Keratinocyte (primary cell): ENCODE measurements around the gene ALG14. TPM values are rescaled to one million over a fixed set of nuclear protein-coding genes. Genes with fewer than 3 reads are reported as not detected.
"Not testable (repeated sequence)": the region's sequence is repeated elsewhere in the genome, so short reads cannot be mapped to it uniquely, and the experiment has no call there.

ENCODE experiments used
- DNase-seq: peaks from one replicate; pipeline ENCODE4 v3.0.0-alpha.2; 2011; ENCODE audit warnings: low read depth, missing footprints, low spot score
- FAIRE-seq: peaks from 2 replicates; lab custom pipeline; 2011; peaks lifted over from hg19 to GRCh38; lab: Jason Lieb, UNC
- H2AFZ ChIP-seq: 2 replicates; pipeline ENCODE4 v1.6.0; 2012; ENCODE audit warnings: low read length, control low read depth, inconsistent platforms; ENCODE audit not compliant: control insufficient read depth
- H3K27ac ChIP-seq: 2 replicates; pipeline ENCODE4 v1.5.1; 2011; ENCODE audit warnings: low read length; ENCODE audit not compliant: control insufficient read depth, insufficient read depth
- H3K27me3 ChIP-seq: 3 replicates; pipeline ENCODE4 v1.6.0; 2011; ENCODE audit warnings: low read length; ENCODE audit not compliant: control insufficient read depth, insufficient read depth; ENCODE audit errors: extremely low read depth
- H3K36me3 ChIP-seq, 2 experiments: 2 replicates in 1 of 2; 3 replicates in 1 of 2; pipeline ENCODE4 v1.5.1; 2011; ENCODE audit warnings: low read length in 2 of 2, mild to moderate bottlenecking in 1 of 2; ENCODE audit not compliant: control insufficient read depth in 2 of 2, insufficient read depth in 2 of 2; ENCODE audit errors: extremely low read depth in 1 of 2
- H3K4me1 ChIP-seq: 3 replicates; pipeline ENCODE4 v1.5.1; 2011; ENCODE audit warnings: low read length; ENCODE audit not compliant: control insufficient read depth, insufficient read depth; ENCODE audit errors: extremely low read depth
- H3K4me2 ChIP-seq: 3 replicates; pipeline ENCODE4 v1.6.0; 2011; ENCODE audit warnings: low read depth, low read length; ENCODE audit not compliant: control insufficient read depth, insufficient read depth; ENCODE audit errors: extremely low read depth
- H3K4me3 ChIP-seq, 3 experiments: fragments of 200-600 bp in 1 of 3; sonication (generic) in 1 of 3; 2 replicates in 2 of 3; 3 replicates in 1 of 3; pipeline ENCODE4 v1.5.1; 2011 to 2016; ENCODE audit warnings: low read length in 3 of 3, mild to moderate bottlenecking in 3 of 3, control low read depth in 2 of 3, inconsistent platforms in 1 of 3, low read depth in 1 of 3, mixed read lengths in 1 of 3, mixed run types in 1 of 3, moderate library complexity in 1 of 3; ENCODE audit not compliant: control insufficient read depth in 2 of 3, insufficient read depth in 2 of 3; ENCODE audit errors: extremely low read depth in 1 of 3
- H3K79me2 ChIP-seq: 2 replicates; pipeline ENCODE4 v1.6.0; 2012; ENCODE audit warnings: low read length; ENCODE audit not compliant: control insufficient read depth, insufficient read depth
- H3K9ac ChIP-seq: 3 replicates; pipeline ENCODE4 v1.6.0; 2011; ENCODE audit warnings: low read length; ENCODE audit not compliant: control insufficient read depth, insufficient read depth; ENCODE audit errors: extremely low read depth
- H3K9me1 ChIP-seq: 3 replicates; pipeline ENCODE4 v1.6.0; 2011; ENCODE audit warnings: low read length; ENCODE audit not compliant: control insufficient read depth, insufficient read depth; ENCODE audit errors: extremely low read depth
- H3K9me3 ChIP-seq: 2 replicates; pipeline ENCODE4 v1.5.1; 2012; ENCODE audit warnings: low read depth, low read length; ENCODE audit not compliant: control insufficient read depth
- H4K20me1 ChIP-seq: 3 replicates; pipeline ENCODE4 v1.6.0; 2011; ENCODE audit warnings: low read length; ENCODE audit not compliant: control insufficient read depth, insufficient read depth; ENCODE audit errors: extremely low read depth
- CTCF ChIP-seq, 3 experiments: IDR thresholded peaks in 1 of 3; conservative IDR thresholded peaks in 1 of 3; optimal IDR thresholded peaks in 1 of 3; 2 replicates in 2 of 3; 3 replicates in 1 of 3; pipeline versions ENCODE3 to v1.5.1; 2011; ENCODE audit warnings: low read length in 3 of 3, mild to moderate bottlenecking in 3 of 3, moderate library complexity in 2 of 3, control low read depth in 1 of 3, inconsistent platforms in 1 of 3; ENCODE audit not compliant: insufficient read depth in 2 of 3; ENCODE audit errors: extremely low read depth in 1 of 3
- EZH2 ChIP-seq: IDR thresholded peaks from one replicate; pipeline ENCODE4 v1.6.1; 2012; ENCODE audit warnings: inconsistent platforms, mild to moderate bottlenecking, low read length, moderate library complexity
- dilution Hi-C: fragments of 300-500 bp; cut with MboI; formaldehyde crosslinking; loops from one replicate; pipeline ENCODE4 v1.7.0; 2020; ENCODE audit warnings: low sequenced_read_pairs; ENCODE audit not compliant: extremely low pct_ligation_motif_present
- polyA plus RNA-seq, 5 experiments: library from polyadenylated mRNA; depleted of rRNA in 3 of 5; stranded (reverse) in 3 of 5; stranded (forward) in 1 of 5; unstranded in 1 of 5; fragments of >200 nt; gene quantifications; 1 replicate in 1 of 5; 2 replicates in 3 of 5; 3 replicates in 1 of 5; pipeline versions ENCODE4 v1.2.1 to v1.2.3, GENCODE V29; 2011 to 2012; ENCODE audit warnings: missing spikeins in 2 of 5, low read depth in 1 of 5, low replicate concordance in 1 of 5

The ALG14 gene
- polyA plus RNA-seq, 1 donor (not counting 4 experiments of a cell fraction or from before 2014, with no cell fraction given) = 4.6 TPM

GRCh38 chr1:94942171-94943128 lies 130.3 kb downstream of the ALG14 start:
- Histone ChIP-seq H2AFZ (no peak overlapping the region), H3K27me3 (no peaks in the 10 kb centered on the region), H3K79me2 (no peaks in the 10 kb centered on the region), H3K9me1 (no peaks in the 10 kb centered on the region), H3K27ac (no peak overlapping the region), H4K20me1 (no peaks in the 10 kb centered on the region), H3K4me1 (peaks cover 9% of the 10 kb centered on the region), H3K9me3 (no peaks in the 10 kb centered on the region), H3K36me3 (no peaks in the 10 kb centered on the region), H3K4me3 (no peak overlapping the region), H3K4me2 (no peak overlapping the region), H3K9ac (no peak overlapping the region)
- TF ChIP-seq CTCF (optimal IDR thresholded peaks at IDR 0.05 in 1 of 3, IDR thresholded peaks at IDR 0.05 in 1 of 3, conservative IDR thresholded peaks at IDR 0.05 in 1 of 3; ENCODE audit: extremely low read depth in 1 of 3, insufficient read depth in 2 of 3, low read length in 3 of 3) (no peak), EZH2 (no peak)
- FAIRE-seq = no peak
- DNase-seq = no peak
- dilution Hi-C loops = no loop called here

- peaks cover 18% of the 10 kb centered on the region for H3K4me1 ChIP-seq
- not testable (repeated sequence) for FAIRE-seq
Measured at GRCh38 chr1:94941480-94941879, 131.3 kb downstream of the ALG14 start.

More at GRCh38 chr1:94941480-94941879, 131.3 kb downstream of the ALG14 start:
- H3K9me1 ChIP-seq, H3K36me3 ChIP-seq, H3K4me3 ChIP-seq, H3K79me2 ChIP-seq, H4K20me1 ChIP-seq, dilution Hi-C loops, H2AFZ ChIP-seq, H3K9me3 ChIP-seq, H3K9ac ChIP-seq, H3K27ac ChIP-seq, DNase-seq, H3K27me3 ChIP-seq, H3K4me2 ChIP-seq: not testable (repeated sequence)
